PC-9 (cell line): ENCODE results near the gene MCU. TPM values are rescaled to one million over a fixed set of nuclear protein-coding genes. Genes with fewer than 3 reads are reported as not detected.

Source experiments
- BruUV-seq: library from RNA; stranded (reverse); fragments of 400-500 nt; replicated peaks from 2 replicates; lab custom pipeline; 2021; lab: Mats Ljungman, UMichigan
- CTCF ChIA-PET: fragments of 300-600 bp; sonication (Branson Sonifier 250); formaldehyde crosslinking; loops from one replicate; lab custom pipeline; 2022; ENCODE audit warnings: antibody characterized with exemption; lab: Charles Lee
- POLR2A ChIA-PET: fragments of 300-600 bp; sonication (Branson Sonifier 250); formaldehyde crosslinking; loops from one replicate; lab custom pipeline; 2022; ENCODE audit warnings: antibody characterized with exemption; ENCODE audit not compliant: unreplicated experiment; lab: Charles Lee
- DNase-seq, 2 experiments: peaks; one replicate each; pipeline versions ENCODE4 v3.0.0 to v3.0.0-alpha.2; 2015 to 2022; ENCODE audit warnings: mixed read lengths in 1 of 2
- H2AFZ ChIP-seq: fragments of 200-600 bp; sonication (generic); 2 replicates; pipeline ENCODE4 v1.8.1; 2017; ENCODE audit warnings: antibody characterized with exemption
- H3F3A ChIP-seq: fragments of 200-600 bp; sonication (generic); 2 replicates; pipeline ENCODE4 v1.8.1; 2017; ENCODE audit warnings: antibody characterized with exemption, mild to moderate bottlenecking, low read depth; ENCODE audit not compliant: insufficient read depth
- H3K27ac ChIP-seq: fragments of 200-600 bp; sonication (generic); 2 replicates; pipeline ENCODE4 v1.6.1; 2016; ENCODE audit warnings: mixed run types
- H3K27me3 ChIP-seq: fragments of 200-600 bp; sonication (generic); 2 replicates; pipeline ENCODE4 v1.6.1; 2016; ENCODE audit warnings: low read depth, mixed run types; ENCODE audit not compliant: insufficient read depth
- H3K36me3 ChIP-seq: fragments of 200-600 bp; sonication (generic); 2 replicates; pipeline ENCODE4 v1.6.1; 2016; ENCODE audit warnings: low read depth, mixed run types
- H3K4me1 ChIP-seq: fragments of 200-600 bp; sonication (generic); replicated peaks from 2 replicates; pipeline ENCODE4 v1.6.1; 2016; ENCODE audit warnings: mixed run types; ENCODE audit not compliant: insufficient read depth
- H3K4me2 ChIP-seq: fragments of 200-600 bp; sonication (generic); 2 replicates; pipeline ENCODE4 v1.6.1; 2017; ENCODE audit warnings: mixed run types
- H3K4me3 ChIP-seq: fragments of 200-600 bp; sonication (generic); 2 replicates; pipeline ENCODE4 v1.6.1; 2016; ENCODE audit warnings: mixed run types
- H3K79me2 ChIP-seq: fragments of 200-600 bp; sonication (generic); 2 replicates; pipeline ENCODE4 v1.6.1; 2017; ENCODE audit warnings: low read depth, mixed run types
- H3K9me2 ChIP-seq: fragments of 200-600 bp; sonication (generic); 2 replicates; pipeline ENCODE4 v1.8.1; 2017; ENCODE audit warnings: mild to moderate bottlenecking; ENCODE audit not compliant: insufficient read depth
- H3K9me3 ChIP-seq: fragments of 200-600 bp; sonication (generic); 2 replicates; pipeline ENCODE4 v1.8.1; 2016; ENCODE audit warnings: low read depth; ENCODE audit not compliant: insufficient read depth
- H4K20me1 ChIP-seq: fragments of 200-600 bp; sonication (generic); 2 replicates; pipeline ENCODE4 v1.8.1; 2017; ENCODE audit not compliant: insufficient read depth
- CTCF ChIP-seq: fragments of 200-600 bp; sonication (generic); conservative IDR thresholded peaks from 2 replicates; pipeline ENCODE4 v1.6.1; 2017; ENCODE audit warnings: mixed run types, antibody characterized with exemption, mild to moderate bottlenecking, moderate library complexity
- EZH2 ChIP-seq: fragments of 200-600 bp; sonication (generic); IDR thresholded peaks from 2 replicates; pipeline ENCODE4 v1.8.0; 2017; ENCODE audit warnings: antibody characterized with exemption, low read depth
- intact Hi-C: fragments of 100-400 bp; cut with micrococcal nuclease; formaldehyde crosslinking; loops from one replicate; pipeline ENCODE4 v1.10.0; 2022; ENCODE audit not compliant: unreplicated experiment
- total RNA-seq: library from RNA; stranded (reverse); gene quantifications from 2 replicates; pipeline ENCODE4 v1.2.3, GENCODE V29; 2021

The MCU gene
- total RNA-seq, 1 experiment from 2014 or later: 59.5 TPM

GRCh38 chr10:72879245-72879644, 187.3 kb downstream of the MCU start:
- CTCF ChIA-PET: no interaction called here
- Histone ChIP-seq H3F3A (peaks cover 15% of the 10 kb centered on the region; the same call in 1 of the 2 replicates), H3K4me1 (no peaks in the 10 kb centered on the region), H3K9me3 (peaks cover 13% of the 10 kb centered on the region), H4K20me1 (no peaks in the 10 kb centered on the region), H3K9me2 (no peaks in the 10 kb centered on the region), H3K27me3 (no peaks in the 10 kb centered on the region), H3K79me2 (no peaks in the 10 kb centered on the region), H3K27ac (no peak overlapping the region), H3K4me3 (no peak overlapping the region), H3K4me2 (no peak overlapping the region), H3K36me3 (peaks cover 14% of the 10 kb centered on the region), H2AFZ (no peak overlapping the region)
- no peak for TF ChIP-seq CTCF
- no peak for TF ChIP-seq EZH2
- no peak for DNase-seq
- intact Hi-C loops: loop anchor here (5.0 to 10.0 kb wide), 2 partner anchors 183 to 276 kb away; no protein-coding TSS in a partner anchor
- POLR2A ChIA-PET: no interaction called here
- no TSS peak for BruUV-seq

GRCh38 chr10:72881291-72881690, 189.3 kb downstream of the MCU start:
- H4K20me1 ChIP-seq: no peaks in the 10 kb centered on the region

GRCh38 chr10:72883861-72884260, 191.9 kb downstream of the MCU start:
- 0 out of 2 replicates have a peak, but pooled peaks cover 5% of the 10 kb centered on the region for H3F3A ChIP-seq
- no peaks in the 10 kb centered on the region for H3K4me1 ChIP-seq
- H3K4me3 ChIP-seq: no peak overlapping the region
- no peak for DNase-seq
- H3K9me2 ChIP-seq: no peaks in the 10 kb centered on the region
- no peak overlapping the region for H3K27ac ChIP-seq
- intact Hi-C loops: no loop called here
- no TSS peak for BruUV-seq
- H3K9me3 ChIP-seq: peaks cover 6% of the 10 kb centered on the region; the same call in 1 of the 2 replicates
- H3K79me2 ChIP-seq: no peaks in the 10 kb centered on the region
- H2AFZ ChIP-seq: no peak overlapping the region
- POLR2A ChIA-PET: no interaction called here
- TF ChIP-seq EZH2 (no peak), CTCF (no peak)
- H3K4me2 ChIP-seq: no peak overlapping the region
- no peaks in the 10 kb centered on the region for H3K27me3 ChIP-seq
- peaks cover 21% of the 10 kb centered on the region for H3K36me3 ChIP-seq
- CTCF ChIA-PET: no interaction called here
- no peaks in the 10 kb centered on the region for H4K20me1 ChIP-seq

More at GRCh38 chr10:72881291-72881690, 189.3 kb downstream of the MCU start:
- CTCF ChIA-PET: interaction anchor here (0.6 kb wide), 2 partner anchors 269 to 515 kb away, joined by 3 to 5 read pairs; no protein-coding TSS in a partner anchor
- H3K4me2 ChIP-seq: no peak overlapping the region
- TF ChIP-seq CTCF (no peak), EZH2 (no peak)
- H3K27me3 ChIP-seq: no peaks in the 10 kb centered on the region
- H3K9me3 ChIP-seq: peaks cover 13% of the 10 kb centered on the region
- 0 out of 2 replicates have a peak, but pooled peaks cover 5% of the 10 kb centered on the region for H3F3A ChIP-seq
- H2AFZ ChIP-seq: no peak overlapping the region
- POLR2A ChIA-PET: no interaction called here
- H3K4me1 ChIP-seq: no peaks in the 10 kb centered on the region
- intact Hi-C loops: no loop called here
- no peaks in the 10 kb centered on the region for H3K9me2 ChIP-seq
- BruUV-seq: no TSS peak
- H3K4me3 ChIP-seq: no peak overlapping the region
- no peak for DNase-seq
- H3K36me3 ChIP-seq: peaks cover 24% of the 10 kb centered on the region
- H3K79me2 ChIP-seq: no peaks in the 10 kb centered on the region
- no peak overlapping the region for H3K27ac ChIP-seq
